Right atrium auricular region (tissue), 2 donors: ENCODE results near the gene HNRNPA0. TPM values are rescaled to one million over a fixed set of nuclear protein-coding genes. Genes with fewer than 3 reads are reported as not detected.
A peak's percentile ranks its signal among the peaks of the same experiment; 100 is the strongest.

Source experiments
- DNase-seq: peaks from one replicate; pipeline ENCODE4 v3.0.0-alpha.2; 2019; ENCODE audit warnings: low spot score
- H3K27ac ChIP-seq, 2 donors: fragments of 200-600 bp; sonication (generic); 1 replicate in 1 of 2; 2 replicates in 1 of 2; pipeline ENCODE4 v1.5.1; 2016 to 2019
- H3K27me3 ChIP-seq, 2 donors: fragments of 200-600 bp; sonication (generic); one replicate each; pipeline versions ENCODE4 v1.5.1 to v1.6.0; 2017 to 2019
- H3K36me3 ChIP-seq: fragments of 200-600 bp; sonication (generic); one replicate; pipeline ENCODE4 v1.5.1; 2016
- H3K4me1 ChIP-seq, 2 donors: fragments of 200-600 bp; sonication (generic); one replicate each; pipeline versions ENCODE4 v1.5.1 to v1.6.0; 2017 to 2019
- H3K4me3 ChIP-seq, 2 donors: fragments of 200-600 bp; sonication (generic); 1 replicate in 1 of 2; 2 replicates in 1 of 2; pipeline ENCODE4 v1.5.1; 2017 to 2019; ENCODE audit warnings: mild to moderate bottlenecking in 1 of 2, moderate library complexity in 1 of 2
- H3K9me3 ChIP-seq, 2 donors: fragments of 200-600 bp; sonication (generic); one replicate each; pipeline ENCODE4 v1.5.1; 2019
- total RNA-seq, 2 donors: library from RNA; depleted of rRNA; stranded (reverse); fragments of >200 nt; gene quantifications; one replicate each; pipeline ENCODE4 v1.1.0, GENCODE V29; 2016
- TF ChIP-seq, protein P1 (sequence below), 2 donors: fragments of 200-600 bp; sonication (generic); IDR thresholded peaks; one replicate each; pipeline ENCODE4 v1.5.1; 2019; ENCODE audit warnings: antibody characterized with exemption in 2 of 2

Gene HNRNPA0
- total RNA-seq, 2 donors from 2014 or later: 6.9 to 8.6 TPM

DNA sequence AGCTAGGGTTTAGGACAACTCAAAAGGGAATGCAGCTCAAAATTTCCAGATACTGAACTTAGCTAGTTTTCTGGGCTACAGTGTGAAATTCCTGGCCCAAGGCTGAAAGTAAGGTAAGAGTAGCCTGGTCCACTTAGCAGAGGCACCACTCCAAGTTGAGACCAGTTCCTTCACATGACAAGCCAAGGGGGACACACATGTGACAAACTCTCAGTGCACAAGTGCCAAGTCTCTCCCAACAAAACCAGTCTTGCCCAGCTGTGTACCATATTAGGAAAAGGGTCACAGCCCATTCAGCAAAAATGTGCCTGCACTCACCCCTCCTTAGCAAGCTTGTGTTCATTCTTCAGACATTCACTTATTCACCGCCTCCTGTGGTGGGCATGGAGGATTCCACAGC, 46.1 kb downstream of the HNRNPA0 start:
- Histone ChIP-seq H3K27ac (no peak overlapping the region), H3K4me3 (no peak overlapping the region), H3K27me3 (no peaks in the 10 kb centered on the region), H3K36me3 (peaks cover 8% of the 10 kb centered on the region), H3K9me3 (peaks cover 0 to under 1% of the 10 kb centered on the region in 2 donors), H3K4me1 (peaks cover 0 to 9% of the 10 kb centered on the region in 2 donors)
- no peak for DNase-seq
- TF ChIP-seq, protein P1, sequence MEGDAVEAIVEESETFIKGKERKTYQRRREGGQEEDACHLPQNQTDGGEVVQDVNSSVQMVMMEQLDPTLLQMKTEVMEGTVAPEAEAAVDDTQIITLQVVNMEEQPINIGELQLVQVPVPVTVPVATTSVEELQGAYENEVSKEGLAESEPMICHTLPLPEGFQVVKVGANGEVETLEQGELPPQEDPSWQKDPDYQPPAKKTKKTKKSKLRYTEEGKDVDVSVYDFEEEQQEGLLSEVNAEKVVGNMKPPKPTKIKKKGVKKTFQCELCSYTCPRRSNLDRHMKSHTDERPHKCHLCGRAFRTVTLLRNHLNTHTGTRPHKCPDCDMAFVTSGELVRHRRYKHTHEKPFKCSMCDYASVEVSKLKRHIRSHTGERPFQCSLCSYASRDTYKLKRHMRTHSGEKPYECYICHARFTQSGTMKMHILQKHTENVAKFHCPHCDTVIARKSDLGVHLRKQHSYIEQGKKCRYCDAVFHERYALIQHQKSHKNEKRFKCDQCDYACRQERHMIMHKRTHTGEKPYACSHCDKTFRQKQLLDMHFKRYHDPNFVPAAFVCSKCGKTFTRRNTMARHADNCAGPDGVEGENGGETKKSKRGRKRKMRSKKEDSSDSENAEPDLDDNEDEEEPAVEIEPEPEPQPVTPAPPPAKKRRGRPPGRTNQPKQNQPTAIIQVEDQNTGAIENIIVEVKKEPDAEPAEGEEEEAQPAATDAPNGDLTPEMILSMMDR (IDR thresholded peaks at IDR 0.05): no peak

DNA sequence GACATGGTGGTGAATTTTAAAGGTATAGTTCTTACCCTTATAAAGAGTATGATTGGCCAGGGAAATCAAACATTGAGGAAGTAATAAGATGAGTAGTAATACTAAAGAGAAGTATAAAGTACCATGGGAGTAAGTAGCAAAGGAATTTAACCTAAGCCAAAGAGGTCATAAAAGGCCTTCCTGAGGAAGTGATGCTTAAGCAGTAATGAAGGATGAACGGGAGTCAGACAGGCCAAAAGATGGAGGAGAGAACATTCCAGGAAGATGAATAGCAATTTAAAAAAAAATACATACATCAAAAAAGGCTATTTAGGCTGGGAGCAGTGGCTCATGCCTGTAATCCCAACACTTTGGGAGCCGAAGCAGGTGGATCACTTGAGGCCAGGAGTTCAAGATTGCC, 47.3 kb downstream of the HNRNPA0 start:
- Histone ChIP-seq H3K27ac (no peak overlapping the region), H3K4me1 (peaks cover 0 to 9% of the 10 kb centered on the region in 2 donors), H3K9me3 (no peaks in the 10 kb centered on the region), H3K36me3 (peaks cover 8% of the 10 kb centered on the region), H3K4me3 (no peak overlapping the region), H3K27me3 (no peaks in the 10 kb centered on the region)
- DNase-seq: no peak
- TF ChIP-seq, protein P1 (IDR thresholded peaks at IDR 0.05): no peak

DNA sequence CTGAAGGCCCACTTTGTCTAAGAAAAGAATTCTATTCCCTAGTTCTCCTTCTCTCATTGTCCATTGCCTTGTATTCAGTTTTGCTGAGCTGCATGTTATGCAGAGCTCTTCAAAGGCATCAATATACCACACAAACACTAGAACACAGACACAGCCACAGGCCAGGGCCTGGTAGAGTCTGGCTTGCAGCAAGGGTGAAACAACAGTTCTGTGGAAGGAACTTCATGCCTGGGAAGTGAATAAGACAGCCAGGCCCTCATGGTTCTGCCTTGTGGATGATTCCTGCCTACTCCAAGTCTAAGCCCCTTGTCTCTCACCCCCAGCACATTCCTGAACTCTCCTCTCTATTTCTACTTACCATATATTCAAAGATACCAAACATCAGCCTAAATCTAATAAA, 49.1 kb downstream of the HNRNPA0 start:
- Histone ChIP-seq H3K4me1 (peaks cover 0 to 14% of the 10 kb centered on the region in 2 donors), H3K27me3 (no peaks in the 10 kb centered on the region), H3K4me3 (no peak overlapping the region), H3K27ac (no peak overlapping the region), H3K36me3 (peaks cover 8% of the 10 kb centered on the region), H3K9me3 (no peaks in the 10 kb centered on the region)
- no peak for DNase-seq
- TF ChIP-seq, protein P1 (IDR thresholded peaks at IDR 0.05): no peak

DNA sequence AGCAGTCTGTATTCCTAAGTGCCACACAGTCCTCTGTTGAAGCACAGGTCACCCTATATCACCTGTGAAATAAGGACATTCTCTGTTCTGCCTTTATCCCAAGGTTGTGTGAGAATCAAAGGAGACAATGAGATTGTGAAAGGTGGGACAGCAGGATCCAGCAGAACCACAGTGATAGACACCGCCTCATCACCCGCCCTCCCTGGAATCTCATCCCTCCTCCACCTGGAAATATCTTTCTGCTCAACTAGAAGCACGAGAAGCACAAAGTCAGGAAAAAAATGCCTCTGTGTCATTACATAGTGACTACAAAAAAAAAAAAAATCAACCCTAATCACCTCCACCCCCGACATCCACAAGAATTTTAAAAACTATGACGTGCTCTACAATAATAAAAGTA, 50.6 kb downstream of the HNRNPA0 start:
- no peaks in the 10 kb centered on the region for H3K9me3 ChIP-seq
- H3K4me1 ChIP-seq: peaks cover 0 to 15% of the 10 kb centered on the region in 2 donors
- no peak overlapping the region for H3K27ac ChIP-seq
- no peaks in the 10 kb centered on the region for H3K36me3 ChIP-seq
- DNase-seq: no peak
- TF ChIP-seq, protein P1 (IDR thresholded peaks at IDR 0.05): no peak
- H3K27me3 ChIP-seq: no peaks in the 10 kb centered on the region
- no peak overlapping the region for H3K4me3 ChIP-seq

DNA sequence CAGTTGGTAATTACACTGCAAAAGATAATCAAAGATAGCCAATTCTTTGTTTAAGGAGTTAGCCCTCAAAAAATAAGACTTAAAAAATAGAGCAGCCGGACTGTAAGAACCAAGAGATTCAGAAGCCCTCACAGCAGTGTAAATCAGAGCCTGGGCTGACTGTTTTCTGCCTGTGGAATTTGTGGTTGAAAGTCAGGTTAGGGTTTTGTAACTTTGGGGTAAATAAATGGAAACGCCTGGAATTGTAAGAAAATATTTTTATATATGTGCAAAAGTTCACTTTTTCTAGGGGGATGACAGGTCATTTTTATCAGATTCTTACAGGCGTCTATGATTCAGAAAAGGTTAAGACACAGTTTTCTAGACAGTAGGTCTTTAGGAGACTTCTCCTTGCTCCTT, 53.9 kb downstream of the HNRNPA0 start:
- H3K27ac ChIP-seq: peak overlapping the region; percentile 23 to 67
- H3K27me3 ChIP-seq: no peaks in the 10 kb centered on the region
- H3K4me1 ChIP-seq: peaks cover 0 to 27% of the 10 kb centered on the region in 2 donors
- no peaks in the 10 kb centered on the region for H3K9me3 ChIP-seq
- DNase-seq: no peak
- TF ChIP-seq, protein P1 (IDR thresholded peaks at IDR 0.05): no peak
- H3K36me3 ChIP-seq: peaks cover 27% of the 10 kb centered on the region
- H3K4me3 ChIP-seq: no peak overlapping the region
